Neuronal stem cell (in vitro differentiated cells): ENCODE measurements around the gene THRSP.

Source experiments
- DNase-seq: peaks from one replicate; pipeline ENCODE4 v3.0.0-alpha.2; 2013; ENCODE audit warnings: low spot score
- H2AFZ ChIP-seq: one replicate; pipeline ENCODE4 v1.6.1; 2013; ENCODE audit warnings: mild to moderate bottlenecking, low read length, inconsistent platforms
- H2AK5ac ChIP-seq: 2 replicates; pipeline ENCODE4 v1.6.1; 2013; ENCODE audit warnings: low read depth, mild to moderate bottlenecking, inconsistent platforms, low read length, moderate library complexity, mixed read lengths
- H2BK120ac ChIP-seq: 2 replicates; pipeline ENCODE4 v1.6.1; 2013; ENCODE audit warnings: low read depth, mild to moderate bottlenecking, inconsistent platforms, low read length, moderate library complexity, mixed read lengths
- H2BK12ac ChIP-seq: one replicate; pipeline ENCODE4 v1.6.1; 2013; ENCODE audit warnings: low read length, inconsistent platforms
- H2BK15ac ChIP-seq: 2 replicates; pipeline ENCODE4 v1.6.1; 2013; ENCODE audit warnings: mild to moderate bottlenecking, low read length, inconsistent platforms, mixed read lengths
- H2BK5ac ChIP-seq: one replicate; pipeline ENCODE4 v1.6.1; 2013; ENCODE audit warnings: inconsistent platforms, mild to moderate bottlenecking, low read length, moderate library complexity
- H3K14ac ChIP-seq: one replicate; pipeline ENCODE4 v1.6.1; 2013; ENCODE audit warnings: low read length, inconsistent platforms
- H3K18ac ChIP-seq: 2 replicates; pipeline ENCODE4 v1.6.1; 2013; ENCODE audit warnings: low read length, inconsistent platforms
- H3K23ac ChIP-seq: 2 replicates; pipeline ENCODE4 v1.6.1; 2013; ENCODE audit warnings: low read depth, mild to moderate bottlenecking, mixed read lengths, low read length, inconsistent platforms; ENCODE audit not compliant: poor library complexity
- H3K27ac ChIP-seq: replicated peaks from 3 replicates; pipeline ENCODE4 v1.5.1; 2013; ENCODE audit warnings: low read length, inconsistent platforms
- H3K27me3 ChIP-seq, 3 experiments: 2 replicates each; pipeline ENCODE4 v1.6.1; 2013; ENCODE audit warnings: low read length in 3 of 3, mild to moderate bottlenecking in 2 of 3, inconsistent platforms in 1 of 3, low read depth in 1 of 3, mixed read lengths in 1 of 3, moderate library complexity in 1 of 3; ENCODE audit not compliant: control insufficient read depth in 3 of 3, insufficient read depth in 3 of 3
- H3K36me3 ChIP-seq, 2 donors: replicated peaks in 1 of 2; 2 replicates each; pipeline ENCODE4 v1.6.1; 2013; ENCODE audit warnings: low read length in 2 of 2; ENCODE audit not compliant: control insufficient read depth in 2 of 2, insufficient read depth in 2 of 2
- H3K4ac ChIP-seq: 2 replicates; pipeline ENCODE4 v1.6.1; 2013; ENCODE audit warnings: inconsistent platforms, mild to moderate bottlenecking, low read length, moderate library complexity
- H3K4me1 ChIP-seq, 2 donors: 1 replicate in 1 of 2; 2 replicates in 1 of 2; pipeline ENCODE4 v1.6.1; 2013; ENCODE audit warnings: low read length in 2 of 2, low read depth in 1 of 2; ENCODE audit not compliant: control insufficient read depth in 2 of 2, insufficient read depth in 1 of 2
- H3K4me2 ChIP-seq: one replicate; pipeline ENCODE4 v1.6.1; 2013; ENCODE audit warnings: mild to moderate bottlenecking, low read length, inconsistent platforms; ENCODE audit not compliant: insufficient read depth, poor library complexity, severe bottlenecking
- H3K4me3 ChIP-seq, 2 donors: 2 replicates each; pipeline ENCODE4 v1.5.1; 2013; ENCODE audit warnings: low read length in 2 of 2, mild to moderate bottlenecking in 2 of 2, inconsistent platforms in 1 of 2, moderate library complexity in 1 of 2
- H3K79me1 ChIP-seq: one replicate; pipeline ENCODE4 v1.6.1; 2013; ENCODE audit warnings: low read depth, mild to moderate bottlenecking, inconsistent platforms, low read length, moderate library complexity
- H3K9ac ChIP-seq: one replicate; pipeline ENCODE4 v1.6.1; 2013; ENCODE audit warnings: mild to moderate bottlenecking, low read depth, low read length, inconsistent platforms; ENCODE audit not compliant: poor library complexity
- H3K9me3 ChIP-seq, 2 donors: replicated peaks in 1 of 2; 2 replicates each; pipeline versions ENCODE3 to v1.6.1; 2013; ENCODE audit warnings: low read length in 2 of 2, mild to moderate bottlenecking in 2 of 2, inconsistent platforms in 1 of 2, low read depth in 1 of 2, mixed read lengths in 1 of 2, moderate library complexity in 1 of 2; ENCODE audit not compliant: control insufficient read depth in 2 of 2, insufficient read depth in 1 of 2
- H4K8ac ChIP-seq: one replicate; pipeline ENCODE4 v1.6.1; 2013; ENCODE audit warnings: low read depth, mild to moderate bottlenecking, inconsistent platforms, low read length, moderate library complexity
- H4K91ac ChIP-seq: one replicate; pipeline ENCODE4 v1.6.1; 2013; ENCODE audit warnings: low read length, low read depth, mild to moderate bottlenecking, inconsistent platforms; ENCODE audit not compliant: poor library complexity
- WGBS, 2 donors: extraction: QIAGEN DNeasy Blood & Tissue Kit; methylation state at CpG; one replicate each; pipeline ENCODE4 v1.1.7; 2013; ENCODE audit warnings: missing lambda C conversion rate in 2 of 2, mixed read lengths in 1 of 2; ENCODE audit not compliant: insufficient read length in 2 of 2, insufficient replicate concordance in 1 of 2; ENCODE audit errors: extremely low coverage in 2 of 2; 5-methylcytosine and 5-hydroxymethylcytosine counted together

Gene THRSP

DNA sequence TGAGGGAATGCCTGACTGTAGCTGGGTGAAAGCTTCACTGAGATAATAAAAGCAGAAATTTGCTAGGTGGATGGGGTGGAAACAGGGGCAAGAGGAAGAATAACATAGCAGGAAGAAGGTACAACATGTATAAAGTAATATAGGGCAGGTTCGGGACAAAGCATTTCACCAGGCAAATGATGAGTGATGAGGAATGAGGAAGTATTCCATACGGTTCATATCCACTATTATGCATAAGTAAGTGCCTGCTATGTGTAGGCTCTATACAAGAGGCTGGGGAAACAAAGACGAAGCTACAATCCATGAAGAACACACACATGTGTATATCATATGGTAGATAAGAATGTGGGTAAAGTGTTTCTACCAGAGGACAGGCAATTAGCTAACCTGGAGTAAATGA is 8.1 kb downstream of the THRSP start:
- H3K4me1 ChIP-seq: no peaks in the 10 kb centered on the region
- no peak overlapping the region for H2AK5ac ChIP-seq
- H3K4me2 ChIP-seq: no peak overlapping the region
- H3K27ac ChIP-seq: no peak overlapping the region
- H3K4me3 ChIP-seq: no peak overlapping the region
- no peak overlapping the region for H3K4ac ChIP-seq
- H2BK120ac ChIP-seq: no peak overlapping the region
- peaks cover 28 to 73% of the 10 kb centered on the region in 2 donors for H3K36me3 ChIP-seq
- H3K9me3 ChIP-seq: peaks cover 2 to 5% of the 10 kb centered on the region in 2 donors
- H3K9ac ChIP-seq: no peak overlapping the region
- H4K91ac ChIP-seq: no peak overlapping the region
- WGBS, 2 donors: no CpG with 5 or more reads among the region's 3 CpGs
- no peak overlapping the region for H3K23ac ChIP-seq
- H2BK15ac ChIP-seq: no peak overlapping the region
- no peaks in the 10 kb centered on the region for H3K27me3 ChIP-seq
- no peak overlapping the region for H2BK12ac ChIP-seq
- peaks cover 5% of the 10 kb centered on the region for H3K79me1 ChIP-seq
- H2AFZ ChIP-seq: no peak overlapping the region
- no peak overlapping the region for H3K14ac ChIP-seq
- H2BK5ac ChIP-seq: no peak overlapping the region
- H3K18ac ChIP-seq: no peak overlapping the region
- no peak overlapping the region for H4K8ac ChIP-seq
- DNase-seq: no peak

DNA sequence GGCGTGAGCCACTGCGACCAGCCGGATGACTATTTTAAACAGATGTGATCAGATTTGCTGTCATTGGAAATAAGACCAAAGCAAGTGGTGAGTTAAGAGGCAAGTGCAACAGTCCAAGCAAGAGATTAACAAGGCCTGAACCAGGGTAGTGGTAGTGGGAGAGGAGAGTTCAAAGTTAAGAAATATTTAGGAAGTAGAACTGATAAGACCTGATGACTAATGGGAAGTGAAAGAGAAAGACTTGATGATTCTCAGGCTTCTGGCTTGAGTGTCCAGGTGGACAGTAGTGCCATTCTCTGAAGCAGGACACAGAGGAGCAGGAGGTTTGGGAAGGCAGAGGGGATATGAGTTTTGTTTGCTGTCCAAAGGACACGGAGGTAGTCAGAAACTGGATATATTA is 8.8 kb downstream of the THRSP start:
- Histone ChIP-seq H3K4me1 (no peaks in the 10 kb centered on the region), H3K14ac (no peak overlapping the region), H3K4ac (no peak overlapping the region), H2AFZ (no peak overlapping the region), H3K36me3 (peaks cover 26 to 78% of the 10 kb centered on the region in 2 donors), H2BK15ac (no peak overlapping the region), H3K9ac (no peak overlapping the region), H4K8ac (no peak overlapping the region), H2BK5ac (no peak overlapping the region), H3K4me3 (no peak overlapping the region), H3K18ac (no peak overlapping the region), H3K27me3 (no peaks in the 10 kb centered on the region), H3K27ac (no peak overlapping the region), H3K4me2 (no peak overlapping the region), H3K79me1 (peaks cover 5% of the 10 kb centered on the region), H4K91ac (no peak overlapping the region), H3K23ac (no peak overlapping the region), H2AK5ac (no peak overlapping the region), H2BK120ac (no peak overlapping the region), H3K9me3 (peaks cover 1 to 4% of the 10 kb centered on the region in 2 donors), H2BK12ac (no peak overlapping the region)
- no peak for DNase-seq
- WGBS, 2 donors: no CpG with 5 or more reads among the region's 4 CpGs

DNA sequence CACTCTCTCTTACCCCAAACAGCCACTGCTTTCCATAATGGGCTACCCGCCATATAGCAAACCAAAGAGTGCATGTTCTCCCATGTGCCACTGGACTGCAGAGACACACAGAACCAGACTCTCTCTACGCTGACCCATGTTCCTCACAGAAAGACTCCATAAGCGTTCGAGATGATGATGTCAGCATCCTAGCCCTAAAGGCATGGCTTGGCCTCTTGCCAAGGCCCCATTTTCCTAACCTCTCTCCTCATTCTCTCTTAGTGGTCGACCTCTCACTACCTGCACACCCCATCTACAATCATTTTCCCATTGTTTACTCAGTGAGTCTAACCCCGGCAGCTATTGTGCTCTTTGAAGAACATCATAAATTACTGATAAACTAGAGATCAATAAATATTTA is 11.1 kb downstream of the THRSP start:
- WGBS, 2 donors: no CpG with 5 or more reads among the region's 6 CpGs
- no peak overlapping the region for H2AK5ac ChIP-seq
- H3K36me3 ChIP-seq: peaks cover 17 to 64% of the 10 kb centered on the region in 2 donors

DNA sequence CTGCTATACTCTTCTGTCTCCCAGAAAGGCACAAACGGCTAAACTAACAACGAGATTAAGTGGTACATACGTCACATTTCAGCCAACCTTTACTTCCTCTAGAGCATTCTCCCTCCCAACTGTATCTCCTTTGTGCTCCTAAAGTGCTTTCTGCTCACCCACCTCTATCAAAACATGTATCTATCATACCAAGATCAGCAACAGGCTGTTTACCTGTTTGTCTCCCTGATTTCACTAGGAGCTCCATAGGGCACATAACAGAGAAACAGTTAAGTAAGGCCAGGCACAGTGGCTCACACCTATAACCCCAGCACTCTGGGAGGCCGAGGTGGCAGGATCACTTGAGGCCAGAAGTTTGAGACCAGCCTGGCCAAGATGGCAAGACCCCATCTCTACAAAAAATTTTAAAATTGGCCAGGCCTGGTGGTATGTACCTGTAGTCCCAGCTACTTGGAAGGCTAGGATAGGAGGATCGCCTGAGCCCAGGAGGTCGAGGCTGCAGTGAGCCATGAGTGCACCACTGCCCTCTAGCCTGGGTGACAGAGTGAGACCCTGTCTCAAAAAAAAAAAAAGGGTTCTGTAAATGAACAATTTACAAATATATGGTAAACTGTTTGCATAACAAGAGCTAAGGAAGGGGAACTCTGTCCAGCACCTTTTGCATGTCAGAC is 13.2 kb downstream of the THRSP start:
- Histone ChIP-seq H2BK15ac (no peak overlapping the region), H4K91ac (no peak overlapping the region), H3K4me1 (peaks cover 3 to 11% of the 10 kb centered on the region in 2 donors), H2BK120ac (no peak overlapping the region), H3K79me1 (peaks cover 5% of the 10 kb centered on the region), H2AFZ (no peak overlapping the region), H3K18ac (no peak overlapping the region), H3K36me3 (peaks cover 6 to 43% of the 10 kb centered on the region in 2 donors), H3K4ac (no peak overlapping the region), H3K27ac (no peak overlapping the region), H3K4me2 (no peak overlapping the region), H2BK5ac (no peak overlapping the region), H3K14ac (no peak overlapping the region), H3K27me3 (no peaks in the 10 kb centered on the region), H3K9ac (no peak overlapping the region), H2BK12ac (no peak overlapping the region), H3K4me3 (no peak overlapping the region), H3K23ac (no peak overlapping the region), H2AK5ac (no peak overlapping the region), H4K8ac (no peak overlapping the region), H3K9me3 (no peaks in the 10 kb centered on the region)
- no peak for DNase-seq
- no CpG with 5 or more reads among the region's 6 CpGs for WGBS, 2 donors

More for the DNA sequence above, 11.1 kb downstream of the THRSP start:
- Histone ChIP-seq H2BK12ac (no peak overlapping the region), H3K4ac (no peak overlapping the region), H2BK15ac (no peak overlapping the region), H4K8ac (no peak overlapping the region), H3K27me3 (no peaks in the 10 kb centered on the region), H4K91ac (no peak overlapping the region), H2AFZ (no peak overlapping the region), H3K23ac (no peak overlapping the region), H3K14ac (no peak overlapping the region), H3K4me1 (peaks cover 0 to 8% of the 10 kb centered on the region in 2 donors), H3K4me3 (no peak overlapping the region), H3K79me1 (peaks cover 5% of the 10 kb centered on the region), H3K4me2 (no peak overlapping the region), H2BK120ac (no peak overlapping the region), H3K27ac (no peak overlapping the region), H2BK5ac (no peak overlapping the region), H3K9me3 (no peaks in the 10 kb centered on the region), H3K9ac (no peak overlapping the region), H3K18ac (no peak overlapping the region)
- DNase-seq: no peak
